Measurements from ENCODE around the gene SIL1.
A peak's percentile ranks its signal among the peaks of the same experiment; 100 is the strongest.

Gene SIL1

DNA sequence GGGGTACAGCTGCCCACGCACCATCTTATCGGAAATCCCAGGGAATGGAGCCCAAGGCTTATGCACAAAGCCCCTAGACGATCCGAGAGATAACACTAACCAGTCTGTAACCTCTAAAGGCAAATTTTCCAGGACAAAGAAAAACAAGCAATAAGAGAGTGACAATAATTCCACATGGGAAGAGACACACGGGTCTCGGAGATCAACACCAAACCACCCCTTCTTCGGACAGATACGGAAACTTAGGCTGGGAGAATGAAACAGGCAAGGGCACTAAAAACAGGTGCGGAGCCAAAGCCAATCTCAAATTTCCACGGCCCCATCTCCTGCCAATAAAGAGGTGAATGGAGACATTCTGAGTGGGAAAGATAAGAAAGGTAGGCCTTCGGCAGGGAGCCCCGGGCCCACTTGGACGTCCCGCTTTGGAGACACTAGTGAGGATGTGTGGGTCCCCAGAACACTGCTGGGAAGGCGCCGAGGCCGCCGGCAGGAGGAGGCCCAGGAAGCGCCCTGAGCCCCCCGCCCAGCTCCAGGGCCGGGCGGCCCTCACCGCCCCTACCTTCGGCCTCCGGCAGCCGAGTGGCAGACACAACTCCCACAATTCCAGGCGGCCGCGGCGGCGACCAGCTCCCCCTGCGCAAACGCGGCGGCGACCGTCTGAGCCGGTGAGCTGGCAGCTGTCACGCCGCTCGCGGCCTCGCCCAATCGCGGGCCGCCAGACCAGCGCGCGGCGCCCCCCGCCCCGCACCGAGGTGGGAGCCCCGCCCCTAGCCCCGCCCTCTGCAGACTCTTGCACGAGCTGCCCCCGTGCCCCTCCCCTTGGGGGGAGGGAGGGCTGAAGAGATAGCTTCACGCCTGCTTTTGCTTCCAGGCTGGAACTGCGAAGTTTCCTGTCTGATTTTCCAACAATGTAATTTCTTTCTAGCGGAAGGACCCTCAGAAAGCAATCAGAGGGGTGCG is at the start of gene SIL1:
SIL1 (minus strand) TSS at position 659 of the 960 bp plus-strand sequence. CDS start 70,525 bp downstream, outside the sequence.
- peaks cover 5% of the 10 kb centered on the region for H3K4me1 ChIP-seq (ENCODE audit: control insufficient read depth, insufficient read depth, low read length)
- H3K36me3 ChIP-seq (ENCODE audit: control insufficient read depth, insufficient read depth, low read length), result no peaks in the 10 kb centered on the region
- H3K27me3 ChIP-seq (ENCODE audit: control insufficient read depth, insufficient read depth, low read length), result no peaks in the 10 kb centered on the region
- H3K9ac ChIP-seq (ENCODE audit: low read length), result peak within 1 kb of the TSS; percentile 99
- peak within 1 kb of the TSS; percentile 99 for H3K4me3 ChIP-seq (ENCODE audit: low read length)
- no peaks in the 10 kb centered on the region for H3K9me3 ChIP-seq (ENCODE audit: control insufficient read depth, low read length)

DNA sequence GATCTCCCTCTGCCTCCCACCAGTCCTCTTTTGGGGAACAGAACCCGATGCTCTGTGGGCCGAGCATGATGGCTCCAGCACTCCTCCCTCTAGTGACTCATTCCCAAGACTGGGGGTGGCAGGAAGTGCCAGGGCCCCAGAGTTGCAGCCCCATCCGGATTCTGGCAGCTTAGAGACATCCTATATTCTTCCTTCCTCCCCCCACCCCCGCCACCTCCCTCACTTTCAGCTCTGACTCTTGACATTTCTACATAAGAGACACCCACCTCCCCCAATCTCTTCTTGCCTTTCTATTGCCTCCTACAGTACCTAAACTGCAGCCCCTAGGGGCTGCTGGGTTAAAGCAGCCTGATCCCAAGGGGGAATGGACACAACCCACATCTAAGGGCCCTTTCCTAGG is 48.2 kb upstream of the SIL1 start:
- no peaks in the 10 kb centered on the region for H3K36me3 ChIP-seq (ENCODE audit: control insufficient read depth, insufficient read depth, low read length)

DNA sequence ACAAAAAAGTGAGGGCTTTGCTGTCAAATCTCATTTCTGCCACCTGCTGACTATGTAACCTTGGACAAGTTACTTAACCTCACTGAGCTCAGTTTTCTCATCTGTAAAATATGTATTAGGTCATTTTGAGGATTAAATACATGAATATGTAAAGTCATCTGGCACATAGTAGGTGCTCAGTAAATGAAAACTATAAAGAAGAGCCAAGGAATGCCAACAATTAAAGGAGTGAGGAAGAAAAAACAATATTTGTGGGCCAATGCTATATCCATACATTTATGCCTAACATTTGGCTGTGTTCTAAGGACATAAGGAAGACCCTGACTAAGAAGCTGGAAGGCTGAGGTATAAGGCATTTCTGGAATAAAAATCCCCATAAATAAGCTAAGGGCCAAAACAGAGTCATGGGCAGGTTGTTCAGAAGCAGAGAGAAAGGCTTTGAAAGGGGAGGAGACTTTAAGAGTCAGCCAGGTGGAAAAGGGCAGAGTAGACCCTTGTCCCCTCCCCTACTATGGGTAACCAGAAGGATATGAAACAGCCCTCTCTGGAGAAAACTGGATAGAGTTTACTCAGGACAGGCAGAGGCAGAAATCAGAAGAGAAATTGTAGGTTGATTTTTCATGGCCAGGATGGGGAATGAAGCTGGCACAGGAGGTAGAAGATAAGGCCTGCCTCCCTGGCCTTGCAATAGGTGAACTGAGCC is 47.6 kb upstream of the SIL1 start:
- Histone ChIP-seq H3K4me1 (ENCODE audit: control insufficient read depth, insufficient read depth, low read length) (no peaks in the 10 kb centered on the region), H3K36me3 (ENCODE audit: control insufficient read depth, insufficient read depth, low read length) (no peaks in the 10 kb centered on the region), H3K4me3 (ENCODE audit: low read length) (no peak overlapping the region), H3K27me3 (ENCODE audit: control insufficient read depth, insufficient read depth, low read length) (no peaks in the 10 kb centered on the region), H3K9ac (ENCODE audit: low read length) (no peak overlapping the region), H3K9me3 (ENCODE audit: control insufficient read depth, low read length) (no peaks in the 10 kb centered on the region)

More for the DNA sequence above, 48.2 kb upstream of the SIL1 start:
- Histone ChIP-seq H3K4me1 (ENCODE audit: control insufficient read depth, insufficient read depth, low read length) (no peaks in the 10 kb centered on the region), H3K27me3 (ENCODE audit: control insufficient read depth, insufficient read depth, low read length) (no peaks in the 10 kb centered on the region), H3K9me3 (ENCODE audit: control insufficient read depth, low read length) (no peaks in the 10 kb centered on the region), H3K9ac (ENCODE audit: low read length) (no peak overlapping the region), H3K4me3 (ENCODE audit: low read length) (no peak overlapping the region)

DNA sequence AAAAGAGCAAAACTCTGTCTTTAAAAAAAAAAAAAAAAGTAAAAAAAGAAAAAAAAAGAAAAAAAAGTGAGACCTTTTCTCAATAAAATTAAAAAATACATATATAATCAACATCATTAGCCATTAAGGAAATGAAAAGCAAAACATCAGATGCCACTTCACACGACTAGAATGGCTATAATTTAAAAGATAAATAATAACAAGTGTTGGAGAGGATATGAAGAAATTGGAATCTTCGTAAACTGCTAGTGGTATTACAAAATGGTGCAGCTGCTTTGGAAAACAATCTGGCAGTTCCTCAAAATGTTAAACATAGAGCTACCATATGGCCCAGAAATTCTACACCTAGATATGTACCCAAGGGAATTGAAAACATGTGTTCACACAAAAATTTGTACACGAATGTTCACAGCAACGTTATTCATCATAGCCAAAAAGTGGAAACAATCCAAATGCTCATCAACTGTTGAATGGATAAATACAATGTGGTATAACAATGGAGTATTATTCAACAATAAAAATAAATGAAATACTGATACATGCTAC is 45.3 kb upstream of the SIL1 start:
- no peaks in the 10 kb centered on the region for H3K27me3 ChIP-seq (ENCODE audit: control insufficient read depth, insufficient read depth, low read length)
- no peaks in the 10 kb centered on the region for H3K4me1 ChIP-seq (ENCODE audit: control insufficient read depth, insufficient read depth, low read length)
- H3K4me3 ChIP-seq (ENCODE audit: low read length), result no peak overlapping the region
- no peak overlapping the region for H3K9ac ChIP-seq (ENCODE audit: low read length)
- no peaks in the 10 kb centered on the region for H3K36me3 ChIP-seq (ENCODE audit: control insufficient read depth, insufficient read depth, low read length)
- H3K9me3 ChIP-seq (ENCODE audit: control insufficient read depth, low read length), result no peaks in the 10 kb centered on the region

DNA sequence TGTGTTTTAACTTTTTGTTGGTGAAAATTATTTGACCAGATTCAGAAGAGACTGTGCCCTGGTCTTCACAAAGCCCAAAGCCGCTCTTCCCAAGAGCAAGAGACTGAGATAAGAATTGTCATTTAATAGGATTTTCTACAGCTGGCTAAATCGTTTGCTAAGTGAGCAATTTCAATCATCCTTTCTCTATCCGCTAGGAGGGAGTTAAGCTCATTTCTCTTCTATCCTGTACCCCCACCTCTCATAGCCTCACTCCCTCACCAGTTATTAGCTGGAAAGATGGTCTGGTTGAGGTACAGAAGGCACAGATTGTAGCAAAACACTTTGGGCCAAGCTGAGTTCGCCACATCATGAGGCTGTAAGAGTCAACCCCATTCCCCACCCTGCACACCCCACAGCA is 43.0 kb upstream of the SIL1 start:
- Histone ChIP-seq H3K36me3 (ENCODE audit: control insufficient read depth, insufficient read depth, low read length) (no peaks in the 10 kb centered on the region), H3K4me3 (ENCODE audit: low read length) (no peak overlapping the region), H3K9ac (ENCODE audit: low read length) (no peak overlapping the region), H3K4me1 (ENCODE audit: control insufficient read depth, insufficient read depth, low read length) (no peaks in the 10 kb centered on the region), H3K27me3 (ENCODE audit: control insufficient read depth, insufficient read depth, low read length) (no peaks in the 10 kb centered on the region), H3K9me3 (ENCODE audit: control insufficient read depth, low read length) (no peaks in the 10 kb centered on the region)

DNA sequence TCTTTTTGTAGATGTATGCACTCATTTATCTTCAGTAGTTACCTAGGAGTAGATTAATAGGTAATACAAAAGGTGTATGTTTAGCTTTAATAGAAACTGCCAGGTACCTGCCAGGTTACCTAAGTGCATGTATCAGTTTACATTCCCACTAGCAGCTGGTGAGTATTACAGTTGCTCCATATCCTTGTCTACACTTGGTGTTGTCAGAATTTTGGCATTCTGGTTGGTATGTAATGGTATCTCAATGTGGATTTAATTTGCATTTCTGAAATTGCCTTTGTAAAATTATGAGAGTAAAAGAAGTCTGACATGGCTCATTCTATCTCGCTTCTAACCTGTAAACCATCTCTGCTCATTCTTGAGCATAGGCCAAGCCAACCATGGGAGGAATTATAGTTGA is 38.3 kb upstream of the SIL1 start:
- no peaks in the 10 kb centered on the region for H3K9me3 ChIP-seq (ENCODE audit: control insufficient read depth, low read length)
- no peak overlapping the region for H3K4me3 ChIP-seq (ENCODE audit: low read length)
- no peaks in the 10 kb centered on the region for H3K36me3 ChIP-seq (ENCODE audit: control insufficient read depth, insufficient read depth, low read length)
- H3K9ac ChIP-seq (ENCODE audit: low read length), result no peak overlapping the region
- H3K27me3 ChIP-seq (ENCODE audit: control insufficient read depth, insufficient read depth, low read length), result no peaks in the 10 kb centered on the region
- H3K4me1 ChIP-seq (ENCODE audit: control insufficient read depth, insufficient read depth, low read length), result no peaks in the 10 kb centered on the region

DNA sequence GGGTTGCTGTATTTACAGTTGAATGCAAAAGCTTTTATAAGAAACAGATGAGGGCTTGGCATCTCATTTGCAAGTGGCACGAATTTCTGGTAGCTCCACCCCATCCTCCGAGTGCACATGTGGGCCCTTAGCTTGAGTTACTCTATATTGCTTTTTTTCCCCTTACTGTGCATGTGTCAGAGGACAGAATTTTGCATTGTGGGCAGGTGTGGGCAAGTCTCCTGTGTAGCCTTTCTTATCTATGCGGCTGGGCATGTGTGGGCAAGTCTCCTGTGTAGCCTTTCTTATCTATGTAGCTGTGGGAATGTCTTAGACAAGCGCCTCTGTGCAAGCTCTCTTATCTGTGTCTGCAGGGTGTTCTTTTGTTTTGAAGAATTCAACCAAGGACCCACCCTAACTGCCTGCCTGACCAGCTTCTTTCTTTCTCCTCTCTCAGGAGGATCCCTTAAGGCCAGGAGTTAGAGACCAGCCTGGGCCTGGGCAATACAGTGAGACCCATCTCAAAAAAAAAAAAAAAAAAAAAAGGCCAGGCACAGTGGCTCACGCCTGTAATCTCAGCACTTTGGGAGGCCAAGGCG is 34.1 kb upstream of the SIL1 start:
- H3K27me3 ChIP-seq (ENCODE audit: control insufficient read depth, insufficient read depth, low read length), result no peaks in the 10 kb centered on the region
- H3K4me3 ChIP-seq (ENCODE audit: low read length), result no peak overlapping the region
- H3K36me3 ChIP-seq (ENCODE audit: control insufficient read depth, insufficient read depth, low read length), result no peaks in the 10 kb centered on the region
- H3K4me1 ChIP-seq (ENCODE audit: control insufficient read depth, insufficient read depth, low read length), result no peaks in the 10 kb centered on the region
- no peak overlapping the region for H3K9ac ChIP-seq (ENCODE audit: low read length)
- no peaks in the 10 kb centered on the region for H3K9me3 ChIP-seq (ENCODE audit: control insufficient read depth, low read length)

DNA sequence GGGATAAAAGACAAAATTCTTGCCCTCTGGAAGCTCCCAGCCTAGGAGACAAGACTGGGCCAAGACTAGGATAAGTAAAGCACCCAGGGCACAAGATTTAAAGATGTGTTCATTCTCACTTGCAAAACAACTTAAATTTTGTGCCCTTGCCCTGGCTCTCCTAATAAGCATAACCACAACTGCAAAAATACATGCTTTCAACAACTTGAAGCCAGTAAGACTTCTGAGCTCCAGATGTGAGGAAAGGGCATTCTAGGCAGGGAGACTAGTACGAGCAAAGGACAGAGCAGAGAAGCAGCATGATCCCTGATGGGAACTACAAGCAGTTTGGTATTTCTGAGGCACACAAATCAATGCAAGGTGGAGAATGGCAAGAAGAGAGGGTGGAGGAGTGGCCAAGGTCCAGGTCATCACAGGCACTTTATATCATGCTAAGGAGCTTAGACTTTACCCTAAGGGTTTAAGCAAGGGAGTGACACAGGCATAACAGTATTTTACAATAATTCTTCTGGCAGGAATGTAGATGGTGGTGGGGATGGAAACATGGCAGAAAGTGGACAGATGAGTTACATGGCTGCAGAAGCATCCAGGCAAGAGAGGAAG is 30.1 kb upstream of the SIL1 start:
- Histone ChIP-seq H3K27me3 (ENCODE audit: control insufficient read depth, insufficient read depth, low read length) (no peaks in the 10 kb centered on the region), H3K9ac (ENCODE audit: low read length) (no peak overlapping the region), H3K4me3 (ENCODE audit: low read length) (no peak overlapping the region), H3K4me1 (ENCODE audit: control insufficient read depth, insufficient read depth, low read length) (no peaks in the 10 kb centered on the region), H3K9me3 (ENCODE audit: control insufficient read depth, low read length) (no peaks in the 10 kb centered on the region), H3K36me3 (ENCODE audit: control insufficient read depth, insufficient read depth, low read length) (no peaks in the 10 kb centered on the region)

DNA sequence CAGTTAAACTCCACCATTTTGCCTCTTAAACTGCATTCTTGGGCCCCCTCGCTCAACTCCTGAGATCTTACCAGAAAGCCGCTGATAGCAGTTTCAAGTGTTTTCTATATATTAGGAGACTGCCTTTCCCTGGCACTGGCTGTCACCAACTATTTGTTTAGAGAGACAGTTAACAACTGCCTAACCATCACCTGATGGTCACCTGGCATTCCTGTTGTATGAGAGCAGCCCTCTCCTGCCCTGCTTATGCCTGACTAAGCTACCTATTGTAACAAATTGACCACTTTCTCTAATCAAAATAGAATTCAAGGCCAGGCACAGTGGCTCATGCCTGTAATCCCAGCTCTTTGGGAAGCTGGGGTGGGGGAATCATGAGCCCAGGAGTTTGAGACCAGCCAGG is 28.0 kb upstream of the SIL1 start:
- Histone ChIP-seq H3K36me3 (ENCODE audit: control insufficient read depth, insufficient read depth, low read length) (no peaks in the 10 kb centered on the region), H3K9ac (ENCODE audit: low read length) (no peak overlapping the region), H3K4me3 (ENCODE audit: low read length) (no peak overlapping the region), H3K27me3 (ENCODE audit: control insufficient read depth, insufficient read depth, low read length) (no peaks in the 10 kb centered on the region), H3K9me3 (ENCODE audit: control insufficient read depth, low read length) (no peaks in the 10 kb centered on the region), H3K4me1 (ENCODE audit: control insufficient read depth, insufficient read depth, low read length) (peaks cover 5% of the 10 kb centered on the region)

DNA sequence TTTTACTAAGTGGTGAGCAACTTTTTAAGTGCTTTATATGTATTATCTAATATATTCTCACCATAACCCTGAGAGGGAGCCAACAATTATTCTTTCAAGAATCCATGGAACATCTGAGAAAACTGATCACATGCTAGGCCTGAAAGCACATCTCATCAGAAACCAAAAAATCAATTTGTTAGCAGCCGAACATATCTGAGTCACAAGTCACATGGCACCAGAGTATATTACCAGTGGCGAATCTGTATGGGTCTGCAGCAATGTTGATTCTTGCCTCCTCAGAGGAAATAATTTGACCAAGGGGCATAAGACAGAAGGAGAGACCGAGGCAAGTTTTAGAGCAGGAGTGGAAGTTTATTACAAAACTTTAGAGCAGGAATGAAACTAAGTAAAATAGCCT is 25.3 kb upstream of the SIL1 start:
- Histone ChIP-seq H3K4me3 (ENCODE audit: low read length) (no peak overlapping the region), H3K9me3 (ENCODE audit: control insufficient read depth, low read length) (no peaks in the 10 kb centered on the region), H3K4me1 (ENCODE audit: control insufficient read depth, insufficient read depth, low read length) (peaks cover 5% of the 10 kb centered on the region), H3K9ac (ENCODE audit: low read length) (no peak overlapping the region), H3K27me3 (ENCODE audit: control insufficient read depth, insufficient read depth, low read length) (no peaks in the 10 kb centered on the region), H3K36me3 (ENCODE audit: control insufficient read depth, insufficient read depth, low read length) (no peaks in the 10 kb centered on the region)

DNA sequence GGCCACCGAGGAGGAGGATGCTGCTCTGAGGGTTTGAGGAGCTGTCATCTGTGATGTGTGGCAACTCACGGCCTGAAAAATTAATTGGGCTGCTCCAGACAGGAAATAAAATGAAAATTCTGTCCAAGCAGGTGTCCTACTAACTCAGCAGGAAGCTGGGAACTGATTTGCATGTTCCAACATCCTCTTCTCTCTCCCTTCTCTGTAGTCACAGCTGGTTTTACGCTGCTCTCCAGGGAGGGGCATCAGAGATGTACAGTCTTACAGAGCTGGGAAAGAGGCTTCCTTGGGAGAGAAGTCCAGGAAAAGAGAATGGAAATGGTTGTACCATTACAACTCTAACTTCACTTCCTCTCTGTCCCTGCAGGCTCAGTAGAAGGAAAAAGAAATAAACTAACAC is 24.2 kb upstream of the SIL1 start:
- Histone ChIP-seq H3K9me3 (ENCODE audit: control insufficient read depth, low read length) (no peaks in the 10 kb centered on the region), H3K4me3 (ENCODE audit: low read length) (no peak overlapping the region), H3K4me1 (ENCODE audit: control insufficient read depth, insufficient read depth, low read length) (peaks cover 5% of the 10 kb centered on the region), H3K36me3 (ENCODE audit: control insufficient read depth, insufficient read depth, low read length) (no peaks in the 10 kb centered on the region), H3K9ac (ENCODE audit: low read length) (no peak overlapping the region), H3K27me3 (ENCODE audit: control insufficient read depth, insufficient read depth, low read length) (no peaks in the 10 kb centered on the region)

Data from mucosa of stomach (tissue), 1 donor.